Hematopoietic multipotent progenitor cell treated with erythropoietin and hydrocortisone succinate and interleukin-3 and kit ligand, for 4 days (in vitro differentiated cells): ENCODE data around the gene BMPER.

ENCODE experiments used
- DNase-seq: peaks from one replicate; pipeline ENCODE4 v3.0.0-alpha.2; 2015

The BMPER gene

GRCh38 chr7:34104992-34105391 lies 199.7 kb downstream of the BMPER start:
- DNase-seq: no peak

GRCh38 chr7:34107276-34107675 lies 201.9 kb downstream of the BMPER start:
- no peak for DNase-seq

GRCh38 chr7:34108165-34108564 lies 202.8 kb downstream of the BMPER start:
- DNase-seq: peak; percentile 8

GRCh38 chr7:34109936-34110780 lies 204.8 kb downstream of the BMPER start:
- no peak for DNase-seq

- no peak for DNase-seq
Measured at GRCh38 chr7:34111031-34111430, 205.7 kb downstream of the BMPER start.

GRCh38 chr7:34115503-34115902 lies 210.2 kb downstream of the BMPER start:
- DNase-seq: no peak

- DNase-seq: no peak
Measured at GRCh38 chr7:34117573-34117972, 212.2 kb downstream of the BMPER start.

GRCh38 chr7:34121366-34121765 lies 216.0 kb downstream of the BMPER start:
- no peak for DNase-seq

- no peak for DNase-seq
Measured at GRCh38 chr7:34123316-34123715, 218.0 kb downstream of the BMPER start.

- DNase-seq: no peak
Measured at GRCh38 chr7:34124765-34125164, 219.4 kb downstream of the BMPER start.

GRCh38 chr7:34128762-34129161 lies 223.4 kb downstream of the BMPER start:
- no peak for DNase-seq

GRCh38 chr7:34130558-34131295 lies 225.4 kb downstream of the BMPER start:
- no peak for DNase-seq

- no peak for DNase-seq
Measured at GRCh38 chr7:34131371-34131770, 226.0 kb downstream of the BMPER start.

GRCh38 chr7:34133356-34133982 lies 228.1 kb downstream of the BMPER start:
- no peak for DNase-seq

GRCh38 chr7:34133983-34134782 lies 228.8 kb downstream of the BMPER start:
- DNase-seq: peak; percentile 66

- no peak for DNase-seq
Measured at GRCh38 chr7:34135924-34136323, 230.6 kb downstream of the BMPER start.

- no peak for DNase-seq
Measured at GRCh38 chr7:34136698-34137097, 231.4 kb downstream of the BMPER start.

- DNase-seq: no peak
Measured at GRCh38 chr7:34137176-34137575, 231.8 kb downstream of the BMPER start.

- DNase-seq: no peak
Measured at GRCh38 chr7:34138483-34138882, 233.1 kb downstream of the BMPER start.

GRCh38 chr7:34139086-34139485 lies 233.7 kb downstream of the BMPER start:
- no peak for DNase-seq

GRCh38 chr7:34140066-34140465 lies 234.7 kb downstream of the BMPER start:
- no peak for DNase-seq

GRCh38 chr7:34143402-34143801 lies 238.1 kb downstream of the BMPER start:
- DNase-seq: no peak

- no peak for DNase-seq
Measured at GRCh38 chr7:34145603-34146002, 240.3 kb downstream of the BMPER start.
